Left lung (tissue), 10 donors: ENCODE data around the gene SPATA6. TPM values are rescaled to one million over a fixed set of nuclear protein-coding genes. Genes with fewer than 3 reads are reported as not detected.
A peak's percentile ranks its signal among the peaks of the same experiment; 100 is the strongest.

Experiments
- ATAC-seq: fragments of 200-7000 bp; cut with Tn5 transposase; one replicate; pipeline ENCODE4 v1.9.1; 2020; ENCODE audit warnings: moderate library complexity
- DNase-seq, 4 donors: peaks; one replicate each; pipeline ENCODE4 v3.0.0-alpha.2; 2013 to 2020
- H3K27ac ChIP-seq, 2 donors: fragments of 200-600 bp; sonication (generic) in 1 of 2; one replicate each; pipeline versions ENCODE4 v1.5.0 to v1.8.0; 2020 to 2021
- H3K27me3 ChIP-seq, 2 donors: fragments of 200-600 bp; sonication (generic) in 1 of 2; one replicate each; pipeline versions ENCODE4 v1.5.0 to v1.8.0; 2020 to 2021
- H3K36me3 ChIP-seq, 2 donors: fragments of 200-600 bp; sonication (generic) in 1 of 2; one replicate each; pipeline versions ENCODE4 v1.5.0 to v1.8.0; 2020 to 2021
- H3K4me1 ChIP-seq, 2 donors: fragments of 200-600 bp; one replicate each; pipeline ENCODE4 v1.8.0; 2021
- H3K4me3 ChIP-seq, 2 donors: fragments of 200-600 bp; sonication (generic) in 1 of 2; one replicate each; pipeline versions ENCODE4 v1.5.0 to v1.8.0; 2020 to 2021; ENCODE audit warnings: mild to moderate bottlenecking in 1 of 2
- H3K9me3 ChIP-seq, 2 donors: fragments of 200-600 bp; sonication (generic) in 1 of 2; one replicate each; pipeline versions ENCODE4 v1.5.0 to v1.8.0; 2020 to 2021
- CTCF ChIP-seq, 2 donors: fragments of 200-600 bp; sonication (generic) in 1 of 2; IDR thresholded peaks; one replicate each; pipeline versions ENCODE4 v1.5.0 to v1.8.0; 2021; ENCODE audit warnings: antibody characterized with exemption in 2 of 2
- intact Hi-C, 2 donors: fragments of 100-400 bp; cut with DNase I; formaldehyde crosslinking; loops; one replicate each; pipeline versions ENCODE4 v1.11.2 to v1.14.2; 2022
- polyA plus RNA-seq, 6 donors: library from polyadenylated mRNA; unstranded; fragments of 120-200 nt; gene quantifications; one replicate each; pipeline ENCODE4 v1.2.1, GENCODE V29; 2013; ENCODE audit not compliant: insufficient read length in 6 of 6
- total RNA-seq, 2 donors: library from RNA; stranded (reverse); fragmentation: NEBNext Ultra II Directional; extraction: Animal tissue kit (Norgen Biotek cat#: 25700); gene quantifications; one replicate each; pipeline ENCODE4 v1.2.1, GENCODE V29; 2021
- donor health status: DM: no; HTN: yes; CAD: no.
- donor health status: DM: no; HTN: no; CAD: no.

The SPATA6 gene
- total and polyA plus RNA-seq, 8 donors, result 11.9 to 33.9 (median 29.7) TPM

- H3K36me3 ChIP-seq, result no peaks in the 10 kb centered on the region
- ATAC-seq (no peak), DNase-seq (no peak)
- H3K4me1 ChIP-seq, result no peaks in the 10 kb centered on the region
- intact Hi-C loops, result no loop called here
- H3K9me3 ChIP-seq, result no peaks in the 10 kb centered on the region
- no peak overlapping the region for H3K4me3 ChIP-seq
- no peak overlapping the region for H3K27ac ChIP-seq
- TF ChIP-seq CTCF (IDR thresholded peaks at IDR 0.05), result no peak
- no peaks in the 10 kb centered on the region for H3K27me3 ChIP-seq
Observed at GRCh38 chr1:48415050-48415449, 57.0 kb downstream of the SPATA6 start.

DNA sequence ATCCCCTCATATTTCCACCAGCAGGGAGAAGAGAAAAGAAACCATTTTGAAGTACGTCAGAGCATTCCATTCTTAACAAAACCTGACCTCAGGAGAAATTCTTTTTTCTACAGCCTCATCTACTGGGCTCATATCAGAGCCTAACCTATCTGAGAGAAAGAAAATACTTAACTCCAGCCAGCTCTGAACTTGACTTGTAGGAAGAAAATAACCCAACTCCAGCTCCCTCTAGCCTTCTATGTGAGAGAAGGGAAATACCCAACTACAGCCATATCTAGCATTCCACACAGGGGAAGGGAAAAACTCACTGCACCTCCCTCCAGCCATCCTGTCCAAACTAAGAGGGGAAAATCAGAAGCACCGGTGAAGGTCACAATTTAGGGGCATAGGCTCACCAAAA, 57.7 kb downstream of the SPATA6 start:
- no peaks in the 10 kb centered on the region for H3K4me1 ChIP-seq
- intact Hi-C loops, result no loop called here
- no peak for DNase-seq
- H3K27me3 ChIP-seq, result no peaks in the 10 kb centered on the region
- H3K9me3 ChIP-seq, result no peaks in the 10 kb centered on the region
- H3K36me3 ChIP-seq, result no peaks in the 10 kb centered on the region
- no peak for TF ChIP-seq CTCF (IDR thresholded peaks at IDR 0.05)
- peak; percentile 30 for ATAC-seq
- H3K4me3 ChIP-seq, result no peak overlapping the region
- H3K27ac ChIP-seq, result no peak overlapping the region

GRCh38 chr1:48405940-48406339, 66.1 kb downstream of the SPATA6 start:
- Histone ChIP-seq H3K36me3 (no peaks in the 10 kb centered on the region), H3K4me1 (no peaks in the 10 kb centered on the region), H3K9me3 (no peaks in the 10 kb centered on the region), H3K4me3 (no peak overlapping the region), H3K27ac (no peak overlapping the region), H3K27me3 (no peaks in the 10 kb centered on the region)
- intact Hi-C loops, result no loop called here
- no peak for TF ChIP-seq CTCF (IDR thresholded peaks at IDR 0.05)
- ATAC-seq, result no peak
- DNase-seq, result no peak

DNA sequence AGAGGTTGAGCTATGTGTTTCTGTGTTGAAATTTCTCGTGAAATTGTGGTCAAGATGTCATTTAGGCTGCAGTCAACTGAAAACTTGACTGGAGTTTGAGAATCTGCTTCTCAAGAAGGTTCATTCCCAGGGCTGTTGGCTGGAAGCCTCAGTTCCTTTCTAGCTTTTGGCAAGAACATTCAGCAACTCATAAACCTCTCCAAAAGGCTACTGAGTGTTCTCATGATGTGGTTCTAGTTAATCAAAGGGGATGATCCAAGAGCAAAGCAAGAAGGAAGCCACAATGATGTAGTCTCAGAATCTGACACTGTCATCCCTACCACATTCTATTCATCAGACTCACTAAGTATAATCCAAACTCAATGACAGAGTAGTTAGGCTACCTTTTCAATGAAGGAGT, 66.6 kb downstream of the SPATA6 start:
- Histone ChIP-seq H3K4me1 (no peaks in the 10 kb centered on the region), H3K36me3 (no peaks in the 10 kb centered on the region), H3K27me3 (no peaks in the 10 kb centered on the region), H3K27ac (no peak overlapping the region), H3K4me3 (no peak overlapping the region), H3K9me3 (no peaks in the 10 kb centered on the region)
- DNase-seq (no peak), ATAC-seq (no peak)
- no peak for TF ChIP-seq CTCF (IDR thresholded peaks at IDR 0.05)
- intact Hi-C loops, result no loop called here

GRCh38 chr1:48402599-48402998, 69.4 kb downstream of the SPATA6 start:
- Histone ChIP-seq H3K36me3 (no peaks in the 10 kb centered on the region), H3K4me1 (no peaks in the 10 kb centered on the region), H3K9me3 (no peaks in the 10 kb centered on the region), H3K4me3 (no peak overlapping the region), H3K27me3 (no peaks in the 10 kb centered on the region), H3K27ac (no peak overlapping the region)
- ATAC-seq (no peak), DNase-seq (no peak)
- intact Hi-C loops, result no loop called here
- TF ChIP-seq CTCF (IDR thresholded peaks at IDR 0.05), result no peak
